GM12878 (cell line): Measurements from ENCODE around the gene KLHL36. TPM values are rescaled to one million over a fixed set of nuclear protein-coding genes. Genes with fewer than 3 reads are reported as not detected.
A peak's percentile ranks its signal among the peaks of the same experiment; 100 is the strongest.
"Not testable (repeated sequence)": the region's sequence is repeated elsewhere in the genome, so short reads cannot be mapped to it uniquely, and the experiment has no call there.

Experiments
- ATAC-seq: fragments of 200-7000 bp; cut with Tn5 transposase; 3 replicates; pipeline ENCODE4 v1.9.1; 2020; ENCODE audit warnings: mild to moderate bottlenecking, moderate library complexity
- BruUV-seq: library from RNA; stranded (reverse); fragments of 400-500 nt; replicated peaks from 2 replicates; lab custom pipeline; 2021; lab: Mats Ljungman, UMichigan
- CTCF ChIA-PET: fragments of 300-600 bp; sonication (Branson Sonifier 250); formaldehyde crosslinking; extraction: SDS; loops from one replicate; lab custom pipeline; 2021; ENCODE audit warnings: inconsistent platforms; lab: Yijun Ruan, JAX
- POLR2A ChIA-PET: fragments of 350-600 bp; formaldehyde crosslinking; extraction: SDS; loops from one replicate; lab custom pipeline; 2021; ENCODE audit warnings: inconsistent platforms; lab: Charles Lee
- RAD21 ChIA-PET: fragments of 300-600 bp; sonication (Branson Sonifier 250); formaldehyde crosslinking; loops from one replicate; lab custom pipeline; 2023; ENCODE audit warnings: antibody characterized with exemption; ENCODE audit not compliant: unreplicated experiment; lab: Charles Lee
- SMC1A ChIA-PET: fragments of 300-600 bp; sonication (Branson Sonifier 250); formaldehyde crosslinking; loops from one replicate; lab custom pipeline; 2023; ENCODE audit not compliant: unreplicated experiment, uncharacterized antibody; lab: Charles Lee
- DNase-seq: peaks from one replicate; pipeline ENCODE4 v3.0.0-alpha.2; 2011; ENCODE audit warnings: low read depth, low spot score
- FAIRE-seq: peaks from 3 replicates; lab custom pipeline; 2011; peaks lifted over from hg19 to GRCh38; lab: Jason Lieb, UNC
- H2AFZ ChIP-seq: 2 replicates; pipeline ENCODE4 v1.6.0; 2011; ENCODE audit warnings: low read depth, low read length, control low read depth; ENCODE audit not compliant: control insufficient read depth
- H3K27ac ChIP-seq: 2 replicates; pipeline ENCODE4 v1.5.1; 2011; ENCODE audit warnings: control low read depth; ENCODE audit not compliant: control insufficient read depth, insufficient read depth
- H3K27me3 ChIP-seq, 2 experiments: replicated peaks in 1 of 2; 2 replicates each; pipeline versions ENCODE4 v1.6.0 to v1.6.1; 2011; ENCODE audit warnings: low read length in 1 of 2; ENCODE audit not compliant: control insufficient read depth in 2 of 2, insufficient read depth in 2 of 2
- H3K36me3 ChIP-seq, 2 experiments: 2 replicates each; pipeline ENCODE4 v1.5.1; 2011; ENCODE audit warnings: low read length in 1 of 2; ENCODE audit not compliant: control insufficient read depth in 2 of 2, insufficient read depth in 2 of 2
- H3K4me1 ChIP-seq: 2 replicates; pipeline ENCODE4 v1.6.1; 2011; ENCODE audit warnings: mild to moderate bottlenecking, low read length, moderate library complexity, mixed read lengths; ENCODE audit not compliant: control insufficient read depth, insufficient read depth
- H3K4me2 ChIP-seq: 2 replicates; pipeline ENCODE4 v1.6.0; 2011; ENCODE audit warnings: control low read depth; ENCODE audit not compliant: control insufficient read depth, insufficient read depth
- H3K4me3 ChIP-seq: fragments of 200-600 bp; sonication (generic); 2 replicates; pipeline ENCODE4 v1.5.1; 2016
- H3K79me2 ChIP-seq: 2 replicates; pipeline ENCODE4 v1.6.0; 2011; ENCODE audit warnings: low read length; ENCODE audit not compliant: control insufficient read depth, insufficient read depth
- H3K9ac ChIP-seq: 2 replicates; pipeline ENCODE4 v1.8.0; 2011; ENCODE audit warnings: low read length, control low read depth, mixed read lengths; ENCODE audit not compliant: control insufficient read depth, insufficient read depth
- H3K9me3 ChIP-seq: replicated peaks from 3 replicates; pipeline ENCODE4 v1.5.1; 2011; ENCODE audit warnings: mild to moderate bottlenecking, low read length; ENCODE audit not compliant: control insufficient read depth, insufficient read depth
- H4K20me1 ChIP-seq: 2 replicates; pipeline ENCODE4 v1.6.0; 2011; ENCODE audit not compliant: control insufficient read depth, insufficient read depth
- BHLHE40 ChIP-seq, 2 experiments: fragments of 450-650 bp in 1 of 2; IDR thresholded peaks; 2 replicates each; pipeline ENCODE4 v1.6.1; 2011 to 2017; ENCODE audit warnings: low read depth in 2 of 2, borderline replicate concordance in 1 of 2, improper control_type of control experiment in 1 of 2, low read length in 1 of 2, mild to moderate bottlenecking in 1 of 2
- GATAD2B ChIP-seq: fragments of 450-650 bp; conservative IDR thresholded peaks from 2 replicates; pipeline ENCODE4 v1.6.1; 2017; ENCODE audit warnings: low read depth, mild to moderate bottlenecking, moderate library complexity
- MTA3 ChIP-seq: IDR thresholded peaks from 2 replicates; pipeline ENCODE4 v1.6.1; 2012; ENCODE audit warnings: low read length, inconsistent platforms, borderline replicate concordance
- NR2C2 ChIP-seq: IDR thresholded peaks from 2 replicates; pipeline ENCODE4 v1.6.1; 2011; ENCODE audit warnings: borderline replicate concordance, low read depth; ENCODE audit not compliant: control insufficient read depth, insufficient read length
- POLR2AphosphoS5 ChIP-seq: IDR thresholded peaks from 2 replicates; pipeline ENCODE4 v1.6.1; 2011; ENCODE audit warnings: mild to moderate bottlenecking, low read length, inconsistent platforms
- SMAD5 ChIP-seq: IDR thresholded peaks from 2 replicates; pipeline ENCODE4 v1.6.1; 2016; ENCODE audit warnings: antibody characterized with exemption, low read depth
- SREBF1 ChIP-seq: IDR thresholded peaks from 2 replicates; pipeline ENCODE4 v1.6.1; 2012; ENCODE audit warnings: mild to moderate bottlenecking, low read length
- ZNF622 ChIP-seq: fragments of 450-650 bp; IDR thresholded peaks from 2 replicates; pipeline ENCODE4 v1.6.1; 2017; ENCODE audit warnings: mild to moderate bottlenecking, inconsistent platforms
- WGBS: methylation state at CpG from one replicate; pipeline ENCODE4 v1.1.6; 2016; ENCODE audit warnings: low lambda C conversion rate; ENCODE audit not compliant: insufficient replicate concordance, insufficient coverage; ENCODE audit errors: missing lambda C conversion rate; 5-methylcytosine and 5-hydroxymethylcytosine counted together
- in situ Hi-C: fragments of 300-500 bp; cut with MboI; formaldehyde crosslinking; loops from 9 replicates; pipeline ENCODE4 v1.14.3; 2018; ENCODE audit warnings: mixed read lengths
- intact Hi-C: fragments of 100-400 bp; cut with micrococcal nuclease; formaldehyde crosslinking; loops from one replicate; pipeline ENCODE4 v1.14.2; 2022; ENCODE audit not compliant: unreplicated experiment
- polyA plus RNA-seq, 11 experiments: library from polyadenylated mRNA; depleted of rRNA in 4 of 11; unstranded in 6 of 11; stranded (reverse) in 5 of 11; fragments of >200 nt; fragmentation: Nextera tagmentation in 4 of 11; fragmentation: Illumina TruSeq in 1 of 11; extraction: Ambion mirVana in 4 of 11; extraction: Trizol in 1 of 11; gene quantifications; 1 replicate in 1 of 11; 2 replicates in 10 of 11; pipeline versions ENCODE4 v1.2.1 to v1.2.3, GENCODE V29; 2011 to 2016; ENCODE audit warnings: inconsistent platforms in 2 of 11, missing spikeins in 2 of 11, low read depth in 1 of 11
- total RNA-seq, 4 experiments: library from RNA; depleted of rRNA in 3 of 4; stranded (reverse); fragments of >200 nt in 3 of 4; fragmentation: Illumina TruSeq in 1 of 4; extraction: Trizol in 1 of 4; gene quantifications; 2 replicates each; pipeline versions ENCODE4 v1.2.1 to v1.2.3, GENCODE V29; 2013 to 2021
- TF ChIP-seq, protein P1 (sequence below): fragments of 450-650 bp; IDR thresholded peaks from 2 replicates; pipeline ENCODE4 v1.6.1; 2014; ENCODE audit warnings: mild to moderate bottlenecking
- TF ChIP-seq, protein P2 (sequence below): fragments of 450-650 bp; IDR thresholded peaks from 2 replicates; pipeline ENCODE4 v1.6.1; 2017; ENCODE audit warnings: low read depth, mild to moderate bottlenecking, moderate library complexity
- TF ChIP-seq, protein P3 (sequence below): fragments of 450-650 bp; IDR thresholded peaks from 2 replicates; pipeline ENCODE4 v1.6.1; 2017; ENCODE audit warnings: mild to moderate bottlenecking, low read depth, inconsistent platforms; ENCODE audit not compliant: poor library complexity, severe bottlenecking

The KLHL36 gene
- total and polyA plus RNA-seq, 10 of the 15 experiments (the other 5 are each of a cell fraction or from before 2014, with no cell fraction given): 2.6 to 45.3 (median 16.8) TPM

DNA sequence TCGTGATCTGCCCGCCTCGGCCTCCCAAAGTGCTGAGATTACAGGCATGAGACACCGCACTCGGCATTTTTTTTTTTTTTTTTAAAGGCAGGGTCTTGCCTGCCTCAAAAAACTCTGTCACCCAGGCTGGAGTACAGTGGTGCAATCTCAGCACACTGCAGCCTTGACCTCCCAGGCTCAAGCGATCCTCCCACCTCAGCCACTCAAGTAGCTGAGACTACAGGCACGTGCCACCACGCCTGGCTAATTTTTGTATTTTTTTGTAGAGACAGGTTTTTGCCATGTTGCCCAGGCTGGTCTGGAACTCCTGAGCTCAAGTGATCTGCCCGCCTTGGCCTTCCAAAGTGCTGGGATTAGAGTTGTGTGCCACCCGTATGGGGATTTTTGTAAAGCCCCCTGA, 27.4 kb upstream of the KLHL36 start:
- BruUV-seq, H4K20me1 ChIP-seq, DNase-seq, H3K9ac ChIP-seq, H3K27me3 ChIP-seq, H3K4me2 ChIP-seq, H3K36me3 ChIP-seq, FAIRE-seq, H3K4me3 ChIP-seq, ATAC-seq, H3K27ac ChIP-seq, H2AFZ ChIP-seq, H3K9me3 ChIP-seq: not testable (repeated sequence)
- in situ Hi-C loops: loop anchor here (5.0 to 25.0 kb wide), 4 partner anchors 106 to 941 kb away; no protein-coding TSS in a partner anchor
- H3K79me2 ChIP-seq: peaks cover 19% of the 10 kb centered on the region
- SMC1A ChIA-PET: interaction anchor here (0.7 to 14.0 kb wide), 20 partner anchors 10 to 350 kb away, joined by 3 to 229 read pairs (median 5); partner anchors contain the start of gene MEAK7
- intact Hi-C loops: loop anchor here (5.0 kb wide), 1 partner anchor 346 kb away; no protein-coding TSS in a partner anchor
- POLR2A ChIA-PET: interaction anchor here (0.6 to 1.3 kb wide), 7 partner anchors 12 to 529 kb away, joined by 3 to 8 read pairs (median 4); no protein-coding TSS in a partner anchor
- RAD21 ChIA-PET: interaction anchor here (0.6 to 11.3 kb wide), 14 partner anchors 13 to 350 kb away, joined by 3 to 224 read pairs (median 8); partner anchors contain the start of gene MEAK7
- peak in 1 of 2 experiments; percentile 74; a peak in 2 of 4 replicates for TF ChIP-seq BHLHE40 (IDR thresholded peaks at IDR 0.05; ENCODE audit: borderline replicate concordance in 1 of 2, low read depth in 2 of 2, low read length in 1 of 2)
- peaks cover 18% of the 10 kb centered on the region for H3K4me1 ChIP-seq
- CTCF ChIA-PET: interaction anchor here (0.7 to 6.8 kb wide), 22 partner anchors 9 to 351 kb away, joined by 3 to 299 read pairs (median 18); partner anchors contain the start of gene MEAK7
- WGBS: 61% methylated on average over 10 of the region's 10 CpGs

DNA sequence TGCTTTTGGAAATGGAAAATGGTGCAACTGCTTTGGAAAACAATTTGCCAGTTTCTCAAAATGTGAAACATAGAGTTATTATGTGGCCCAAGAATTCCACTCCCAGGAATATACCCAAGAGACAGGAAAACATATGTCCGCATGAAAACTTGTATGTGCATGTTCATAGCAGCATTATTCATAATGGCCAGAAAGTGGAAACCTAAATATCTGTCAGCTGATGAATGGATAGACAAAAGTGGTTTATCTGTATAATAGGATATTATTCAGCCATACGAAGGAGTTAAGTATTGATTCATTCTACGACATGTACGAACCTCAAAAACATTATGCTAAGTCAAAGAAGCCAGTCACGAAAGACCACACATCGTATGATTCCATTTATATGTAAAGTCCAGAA, 22.8 kb upstream of the KLHL36 start:
- no peaks in the 10 kb centered on the region for H3K9me3 ChIP-seq
- no peak for FAIRE-seq
- CTCF ChIA-PET: interaction anchor here (0.6 to 6.8 kb wide), 4 partner anchors 15 to 118 kb away, joined by 3 to 158 read pairs (median 3); no protein-coding TSS in a partner anchor
- POLR2A ChIA-PET: no interaction called here
- no peak for DNase-seq
- H3K36me3 ChIP-seq: no peaks in the 10 kb centered on the region
- H3K9ac ChIP-seq: no peak overlapping the region
- RAD21 ChIA-PET: interaction anchor here (2.5 kb wide), 1 partner anchor 114 kb away, joined by 6 read pairs; no protein-coding TSS in a partner anchor
- no peak overlapping the region for H3K4me3 ChIP-seq
- H3K27me3 ChIP-seq: no peaks in the 10 kb centered on the region
- intact Hi-C loops (no loop called here), in situ Hi-C loops (loop anchor here (10.0 to 25.0 kb wide), 2 partner anchors 337 to 351 kb away; no protein-coding TSS in a partner anchor)
- no peak overlapping the region for H2AFZ ChIP-seq
- ATAC-seq: no peak
- 98% methylated on average over 6 of the region's 6 CpGs for WGBS
- no peaks in the 10 kb centered on the region for H3K79me2 ChIP-seq
- SMC1A ChIA-PET: interaction anchor here (1.0 to 2.0 kb wide), 3 partner anchors 100 to 115 kb away, joined by 3 to 10 read pairs (median 4); no protein-coding TSS in a partner anchor
- no TSS peak for BruUV-seq
- peaks cover 26% of the 10 kb centered on the region for H3K4me1 ChIP-seq
- no peak overlapping the region for H3K4me2 ChIP-seq
- H3K27ac ChIP-seq: no peak overlapping the region
- H4K20me1 ChIP-seq: no peaks in the 10 kb centered on the region
- TF ChIP-seq, protein P1, sequence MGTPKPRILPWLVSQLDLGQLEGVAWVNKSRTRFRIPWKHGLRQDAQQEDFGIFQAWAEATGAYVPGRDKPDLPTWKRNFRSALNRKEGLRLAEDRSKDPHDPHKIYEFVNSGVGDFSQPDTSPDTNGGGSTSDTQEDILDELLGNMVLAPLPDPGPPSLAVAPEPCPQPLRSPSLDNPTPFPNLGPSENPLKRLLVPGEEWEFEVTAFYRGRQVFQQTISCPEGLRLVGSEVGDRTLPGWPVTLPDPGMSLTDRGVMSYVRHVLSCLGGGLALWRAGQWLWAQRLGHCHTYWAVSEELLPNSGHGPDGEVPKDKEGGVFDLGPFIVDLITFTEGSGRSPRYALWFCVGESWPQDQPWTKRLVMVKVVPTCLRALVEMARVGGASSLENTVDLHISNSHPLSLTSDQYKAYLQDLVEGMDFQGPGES: no peak
- no peak for TF ChIP-seq SREBF1
- TF ChIP-seq MTA3: no peak
- TF ChIP-seq, protein P2, sequence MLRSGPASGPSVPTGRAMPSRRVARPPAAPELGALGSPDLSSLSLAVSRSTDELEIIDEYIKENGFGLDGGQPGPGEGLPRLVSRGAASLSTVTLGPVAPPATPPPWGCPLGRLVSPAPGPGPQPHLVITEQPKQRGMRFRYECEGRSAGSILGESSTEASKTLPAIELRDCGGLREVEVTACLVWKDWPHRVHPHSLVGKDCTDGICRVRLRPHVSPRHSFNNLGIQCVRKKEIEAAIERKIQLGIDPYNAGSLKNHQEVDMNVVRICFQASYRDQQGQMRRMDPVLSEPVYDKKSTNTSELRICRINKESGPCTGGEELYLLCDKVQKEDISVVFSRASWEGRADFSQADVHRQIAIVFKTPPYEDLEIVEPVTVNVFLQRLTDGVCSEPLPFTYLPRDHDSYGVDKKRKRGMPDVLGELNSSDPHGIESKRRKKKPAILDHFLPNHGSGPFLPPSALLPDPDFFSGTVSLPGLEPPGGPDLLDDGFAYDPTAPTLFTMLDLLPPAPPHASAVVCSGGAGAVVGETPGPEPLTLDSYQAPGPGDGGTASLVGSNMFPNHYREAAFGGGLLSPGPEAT: no peak
- TF ChIP-seq ZNF622: no peak
- no peak for TF ChIP-seq SMAD5
- TF ChIP-seq POLR2AphosphoS5: no peak
- TF ChIP-seq NR2C2: no peak
- no peak for TF ChIP-seq GATAD2B
- TF ChIP-seq, protein P3, sequence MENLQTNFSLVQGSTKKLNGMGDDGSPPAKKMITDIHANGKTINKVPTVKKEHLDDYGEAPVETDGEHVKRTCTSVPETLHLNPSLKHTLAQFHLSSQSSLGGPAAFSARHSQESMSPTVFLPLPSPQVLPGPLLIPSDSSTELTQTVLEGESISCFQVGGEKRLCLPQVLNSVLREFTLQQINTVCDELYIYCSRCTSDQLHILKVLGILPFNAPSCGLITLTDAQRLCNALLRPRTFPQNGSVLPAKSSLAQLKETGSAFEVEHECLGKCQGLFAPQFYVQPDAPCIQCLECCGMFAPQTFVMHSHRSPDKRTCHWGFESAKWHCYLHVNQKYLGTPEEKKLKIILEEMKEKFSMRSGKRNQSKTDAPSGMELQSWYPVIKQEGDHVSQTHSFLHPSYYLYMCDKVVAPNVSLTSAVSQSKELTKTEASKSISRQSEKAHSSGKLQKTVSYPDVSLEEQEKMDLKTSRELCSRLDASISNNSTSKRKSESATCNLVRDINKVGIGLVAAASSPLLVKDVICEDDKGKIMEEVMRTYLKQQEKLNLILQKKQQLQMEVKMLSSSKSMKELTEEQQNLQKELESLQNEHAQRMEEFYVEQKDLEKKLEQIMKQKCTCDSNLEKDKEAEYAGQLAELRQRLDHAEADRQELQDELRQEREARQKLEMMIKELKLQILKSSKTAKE: no peak
